Cardiac muscle cell (in vitro differentiated cells and primary cell): ENCODE data around the gene CXCL14. TPM values are rescaled to one million over a fixed set of nuclear protein-coding genes. Genes with fewer than 3 reads are reported as not detected.

Source experiments
- DNase-seq, 2 donors: peaks; one replicate each; pipeline versions ENCODE4 v3.0.0 to v3.0.0-alpha.2; 2010 to 2017; ENCODE audit warnings: low read depth in 1 of 2, low spot score in 1 of 2
- H3K27ac ChIP-seq: fragments of 200-600 bp; sonication (generic); 2 replicates; pipeline ENCODE4 v1.5.1; 2016
- H3K27me3 ChIP-seq: fragments of 200-600 bp; sonication (generic); 2 replicates; pipeline ENCODE4 v1.6.0; 2016; ENCODE audit warnings: control low read depth
- H3K36me3 ChIP-seq: fragments of 200-600 bp; sonication (generic); 2 replicates; pipeline ENCODE4 v1.5.1; 2016; ENCODE audit warnings: control low read depth
- H3K4me1 ChIP-seq: fragments of 200-600 bp; sonication (generic); 2 replicates; pipeline ENCODE4 v1.8.1; 2017; ENCODE audit warnings: low read depth, mild to moderate bottlenecking, mixed run types
- H3K4me3 ChIP-seq: fragments of 200-600 bp; sonication (generic); 2 replicates; pipeline ENCODE4 v1.5.1; 2016; ENCODE audit warnings: mild to moderate bottlenecking
- H3K9me3 ChIP-seq: fragments of 200-600 bp; sonication (generic); 2 replicates; pipeline ENCODE4 v1.5.1; 2017; ENCODE audit warnings: low read depth, mild to moderate bottlenecking, control low read depth
- polyA plus RNA-seq: library from polyadenylated mRNA; unstranded; fragments of >200 nt; fragmentation: Nextera tagmentation; extraction: Ambion mirVana; gene quantifications from 2 replicates; pipeline ENCODE4 v1.2.1, GENCODE V29; 2016
- total RNA-seq: library from RNA; depleted of rRNA; stranded (reverse); fragments of >200 nt; gene quantifications from 2 replicates; pipeline ENCODE4 v1.2.3, GENCODE V29; 2016
- TF ChIP-seq, protein P1 (sequence below): IDR thresholded peaks from 2 replicates; pipeline ENCODE4 v1.5.1; 2012; ENCODE audit warnings: low read depth, mild to moderate bottlenecking, low read length

CXCL14 gene
- total and polyA plus RNA-seq, 2 experiments from 2014 or later, result 1.2 to 1.9 TPM

DNA sequence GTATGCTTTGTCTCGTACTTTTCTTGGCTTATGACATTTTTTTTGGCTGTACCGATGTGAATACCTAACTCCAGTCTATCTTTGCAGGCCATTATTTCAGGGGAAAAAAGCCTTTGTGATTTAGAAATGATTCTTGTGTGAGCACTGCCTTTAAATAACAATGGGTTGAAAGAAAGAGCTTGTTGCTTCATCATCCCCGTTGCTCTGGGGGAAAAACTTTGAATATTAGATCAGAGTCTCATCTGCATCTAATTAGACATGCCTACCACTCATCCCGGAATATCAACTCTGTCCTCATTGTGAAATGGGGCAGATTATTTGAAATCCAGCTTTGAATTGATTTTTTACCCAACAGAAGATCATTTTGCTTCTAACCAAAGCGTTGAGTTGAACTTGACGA lies 13.5 kb downstream of the CXCL14 start:
- no peak overlapping the region for H3K4me3 ChIP-seq

DNA sequence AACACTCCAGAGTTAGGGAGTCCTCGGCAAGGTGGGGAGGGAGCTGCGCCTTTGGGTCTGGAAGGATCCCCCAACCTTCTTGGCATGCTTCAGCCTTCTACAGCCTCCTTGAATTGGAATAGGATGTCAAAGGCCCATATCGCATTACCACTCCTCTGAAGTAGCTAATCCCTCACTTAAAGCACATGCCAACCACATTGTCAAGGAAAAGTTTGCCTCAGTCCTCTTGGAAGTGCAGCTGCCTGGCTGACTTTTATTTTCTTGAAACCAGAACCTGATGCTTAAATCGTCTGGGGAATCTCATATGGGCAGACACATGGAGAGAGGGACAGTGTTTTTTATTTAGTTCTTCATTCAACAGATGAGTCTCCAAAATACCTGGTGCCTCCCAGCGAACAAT lies 14.5 kb downstream of the CXCL14 start:
- peaks cover 6% of the 10 kb centered on the region for H3K4me1 ChIP-seq
- H3K27ac ChIP-seq, result no peak overlapping the region
- no peaks in the 10 kb centered on the region for H3K36me3 ChIP-seq
- TF ChIP-seq, protein P1, sequence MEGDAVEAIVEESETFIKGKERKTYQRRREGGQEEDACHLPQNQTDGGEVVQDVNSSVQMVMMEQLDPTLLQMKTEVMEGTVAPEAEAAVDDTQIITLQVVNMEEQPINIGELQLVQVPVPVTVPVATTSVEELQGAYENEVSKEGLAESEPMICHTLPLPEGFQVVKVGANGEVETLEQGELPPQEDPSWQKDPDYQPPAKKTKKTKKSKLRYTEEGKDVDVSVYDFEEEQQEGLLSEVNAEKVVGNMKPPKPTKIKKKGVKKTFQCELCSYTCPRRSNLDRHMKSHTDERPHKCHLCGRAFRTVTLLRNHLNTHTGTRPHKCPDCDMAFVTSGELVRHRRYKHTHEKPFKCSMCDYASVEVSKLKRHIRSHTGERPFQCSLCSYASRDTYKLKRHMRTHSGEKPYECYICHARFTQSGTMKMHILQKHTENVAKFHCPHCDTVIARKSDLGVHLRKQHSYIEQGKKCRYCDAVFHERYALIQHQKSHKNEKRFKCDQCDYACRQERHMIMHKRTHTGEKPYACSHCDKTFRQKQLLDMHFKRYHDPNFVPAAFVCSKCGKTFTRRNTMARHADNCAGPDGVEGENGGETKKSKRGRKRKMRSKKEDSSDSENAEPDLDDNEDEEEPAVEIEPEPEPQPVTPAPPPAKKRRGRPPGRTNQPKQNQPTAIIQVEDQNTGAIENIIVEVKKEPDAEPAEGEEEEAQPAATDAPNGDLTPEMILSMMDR, result no peak
- H3K4me3 ChIP-seq, result no peak overlapping the region
- H3K27me3 ChIP-seq, result no peaks in the 10 kb centered on the region
- no peak for DNase-seq
- no peaks in the 10 kb centered on the region for H3K9me3 ChIP-seq

More for the DNA sequence above, 13.5 kb downstream of the CXCL14 start:
- no peaks in the 10 kb centered on the region for H3K27me3 ChIP-seq
- no peaks in the 10 kb centered on the region for H3K9me3 ChIP-seq
- DNase-seq, result no peak
- TF ChIP-seq, protein P1, result no peak
- H3K27ac ChIP-seq, result no peak overlapping the region
- peaks cover 6% of the 10 kb centered on the region for H3K4me1 ChIP-seq
- no peaks in the 10 kb centered on the region for H3K36me3 ChIP-seq

DNA sequence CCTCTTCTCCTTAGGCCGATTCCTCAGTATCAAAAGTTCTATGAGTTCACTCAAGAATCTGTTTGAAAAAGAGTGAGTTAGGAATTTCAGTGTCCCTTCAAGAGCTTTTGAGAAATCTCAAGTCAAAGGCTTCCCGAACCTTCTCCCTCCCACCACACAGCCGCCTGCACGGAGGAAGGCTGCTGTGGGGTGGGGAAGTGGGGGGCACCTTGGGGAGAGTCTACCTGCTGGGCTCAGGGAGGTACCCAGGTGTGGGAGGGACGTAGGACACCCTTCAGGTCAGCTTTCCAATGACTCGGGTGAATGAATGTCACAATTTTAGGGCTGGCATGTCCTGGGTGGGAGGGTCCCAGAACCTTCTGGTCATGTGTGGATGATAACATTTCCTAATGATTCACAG lies 17.5 kb downstream of the CXCL14 start:
- no peaks in the 10 kb centered on the region for H3K4me1 ChIP-seq
- H3K4me3 ChIP-seq, result no peak overlapping the region
- TF ChIP-seq, protein P1, result no peak
- H3K27me3 ChIP-seq, result peaks cover 19% of the 10 kb centered on the region
- no peak for DNase-seq
- no peaks in the 10 kb centered on the region for H3K9me3 ChIP-seq
- H3K36me3 ChIP-seq, result no peaks in the 10 kb centered on the region
- H3K27ac ChIP-seq, result no peak overlapping the region

DNA sequence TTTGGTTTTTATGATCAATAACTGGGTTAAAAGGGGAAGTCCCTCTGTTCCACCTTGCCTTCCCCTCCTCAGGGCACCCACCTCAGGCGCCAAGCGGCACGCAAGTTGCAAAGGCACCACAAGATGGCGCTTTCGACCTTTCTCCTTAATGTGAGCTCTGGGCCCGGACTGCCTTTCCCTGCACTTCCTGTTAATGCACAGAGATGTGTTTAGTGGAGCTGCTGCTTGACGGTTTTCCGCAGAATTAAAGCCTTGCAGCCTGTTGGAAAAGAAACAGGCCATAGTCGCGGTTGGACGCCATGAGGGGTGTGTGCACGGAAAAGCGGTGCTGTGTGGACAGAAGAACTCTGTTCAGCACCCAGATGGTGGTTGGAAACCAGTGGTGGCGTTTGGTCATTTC lies 17.9 kb downstream of the CXCL14 start:
- no peak overlapping the region for H3K27ac ChIP-seq
- no peak overlapping the region for H3K4me3 ChIP-seq
- peak; percentile 83 to 92 for DNase-seq
- no peaks in the 10 kb centered on the region for H3K9me3 ChIP-seq
- no peaks in the 10 kb centered on the region for H3K4me1 ChIP-seq
- TF ChIP-seq, protein P1, result peak; percentile 93
- H3K27me3 ChIP-seq, result peaks cover 23% of the 10 kb centered on the region
- H3K36me3 ChIP-seq, result no peaks in the 10 kb centered on the region

DNA sequence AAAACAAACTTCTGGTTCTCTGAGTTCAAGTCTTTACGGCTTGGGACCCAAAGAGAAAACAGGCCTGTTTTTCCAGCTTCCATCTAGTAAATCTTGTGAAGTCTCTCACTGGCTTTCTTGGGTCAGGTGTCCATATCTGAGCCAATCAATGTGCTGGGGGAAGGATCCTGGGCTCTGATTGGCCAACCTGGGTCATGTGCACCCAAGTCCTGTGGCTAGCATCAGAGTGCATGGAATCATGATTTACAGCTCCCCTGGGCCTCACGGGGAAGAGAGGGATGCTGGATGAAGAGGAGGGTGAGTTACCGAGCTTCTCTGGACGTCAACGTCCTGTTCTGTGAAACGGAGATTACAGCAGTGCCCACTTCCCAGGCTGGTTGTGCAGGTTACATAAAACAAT lies 19.4 kb downstream of the CXCL14 start:
- TF ChIP-seq, protein P1, result no peak
- H3K36me3 ChIP-seq, result no peaks in the 10 kb centered on the region
- H3K27me3 ChIP-seq, result peaks cover 30% of the 10 kb centered on the region
- no peak overlapping the region for H3K27ac ChIP-seq
- no peak overlapping the region for H3K4me3 ChIP-seq
- DNase-seq, result no peak
- H3K4me1 ChIP-seq, result no peaks in the 10 kb centered on the region
- H3K9me3 ChIP-seq, result no peaks in the 10 kb centered on the region
